ENCODE results near the gene PEX5L.

DNA sequence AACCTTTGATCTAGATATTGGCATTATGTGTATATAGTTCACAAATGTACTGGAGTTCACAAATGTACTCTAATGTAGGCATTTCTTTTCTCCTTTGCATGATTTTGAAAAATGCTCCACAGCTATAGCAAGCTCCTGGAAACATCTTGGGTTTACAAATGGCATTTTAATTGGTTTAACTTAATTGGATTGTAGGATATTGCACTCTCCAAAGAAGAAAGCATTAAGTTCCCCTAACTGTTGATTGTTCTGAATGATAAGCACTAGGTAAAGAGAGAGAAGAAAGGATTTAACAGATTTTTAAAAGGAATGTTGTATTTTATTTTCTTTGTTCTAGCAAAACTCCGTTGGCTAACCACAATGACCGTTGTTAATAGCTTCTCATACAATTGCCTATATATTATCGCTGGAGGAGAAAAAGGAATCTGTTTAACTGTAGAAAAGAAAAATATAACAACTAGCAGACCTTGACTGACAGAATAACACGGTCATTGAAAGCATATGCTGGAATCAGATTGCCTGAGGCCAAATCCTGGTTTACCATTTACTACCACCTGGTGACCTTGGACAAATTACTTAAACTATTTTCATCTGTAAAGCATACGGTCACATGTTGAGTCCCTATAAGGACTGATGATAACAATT, 170.8 kb downstream of the PEX5L start:
- TF ChIP-seq, protein P1, sequence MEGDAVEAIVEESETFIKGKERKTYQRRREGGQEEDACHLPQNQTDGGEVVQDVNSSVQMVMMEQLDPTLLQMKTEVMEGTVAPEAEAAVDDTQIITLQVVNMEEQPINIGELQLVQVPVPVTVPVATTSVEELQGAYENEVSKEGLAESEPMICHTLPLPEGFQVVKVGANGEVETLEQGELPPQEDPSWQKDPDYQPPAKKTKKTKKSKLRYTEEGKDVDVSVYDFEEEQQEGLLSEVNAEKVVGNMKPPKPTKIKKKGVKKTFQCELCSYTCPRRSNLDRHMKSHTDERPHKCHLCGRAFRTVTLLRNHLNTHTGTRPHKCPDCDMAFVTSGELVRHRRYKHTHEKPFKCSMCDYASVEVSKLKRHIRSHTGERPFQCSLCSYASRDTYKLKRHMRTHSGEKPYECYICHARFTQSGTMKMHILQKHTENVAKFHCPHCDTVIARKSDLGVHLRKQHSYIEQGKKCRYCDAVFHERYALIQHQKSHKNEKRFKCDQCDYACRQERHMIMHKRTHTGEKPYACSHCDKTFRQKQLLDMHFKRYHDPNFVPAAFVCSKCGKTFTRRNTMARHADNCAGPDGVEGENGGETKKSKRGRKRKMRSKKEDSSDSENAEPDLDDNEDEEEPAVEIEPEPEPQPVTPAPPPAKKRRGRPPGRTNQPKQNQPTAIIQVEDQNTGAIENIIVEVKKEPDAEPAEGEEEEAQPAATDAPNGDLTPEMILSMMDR (IDR thresholded peaks at IDR 0.05): no peak
- TF ChIP-seq POLR2A (IDR thresholded peaks at IDR 0.05): no peak
